Activated CD4-positive, alpha-beta T cell treated with anti-CD3 and anti-CD28 coated beads for 24 hours (primary cell): ENCODE data around the gene CRADD.
"Not testable (repeated sequence)": the region's sequence is repeated elsewhere in the genome, so short reads cannot be mapped to it uniquely, and the experiment has no call there.

Experiments
- DNase-seq, 2 donors: peaks; one replicate each; pipeline ENCODE4 v3.0.0-alpha.2; 2020; ENCODE audit warnings: low read depth in 2 of 2

CRADD gene

DNA sequence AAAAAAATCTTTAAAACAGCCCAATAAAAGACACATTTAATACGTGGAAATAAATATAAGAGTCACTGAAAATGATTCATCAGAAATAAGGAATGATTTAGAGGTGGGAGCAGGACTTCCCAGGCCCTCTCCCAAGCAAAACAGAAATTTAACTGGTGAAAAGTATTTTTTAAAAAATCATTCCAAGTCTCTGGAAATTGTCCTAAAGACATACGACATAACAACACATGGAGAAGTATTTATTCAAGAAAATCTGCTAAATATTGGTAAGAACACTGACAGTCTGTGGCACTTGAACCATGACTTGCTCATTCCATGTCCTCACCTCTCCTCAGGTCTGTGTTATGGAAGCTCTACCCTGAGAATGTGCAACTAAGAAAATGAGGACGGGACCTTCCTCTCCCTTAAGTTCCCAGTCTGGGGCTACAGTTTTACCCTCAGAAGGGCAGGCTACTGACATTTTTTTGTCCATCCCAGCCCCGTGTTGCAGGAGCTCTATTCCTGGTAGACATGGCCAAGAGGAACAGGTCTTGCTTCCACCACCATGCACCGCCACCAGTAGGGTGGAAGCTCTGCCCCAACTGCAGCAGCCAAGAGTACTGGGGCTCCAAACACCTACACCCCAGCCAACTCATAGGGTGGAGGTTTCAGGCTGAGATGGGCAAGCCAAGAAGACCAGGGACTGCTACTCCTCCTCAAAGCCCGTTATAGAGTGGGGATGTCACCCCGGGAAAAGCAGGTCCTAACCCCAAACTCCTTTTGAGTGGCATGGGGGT lies 193.0 kb downstream of the CRADD start:
- DNase-seq, result no peak

DNA sequence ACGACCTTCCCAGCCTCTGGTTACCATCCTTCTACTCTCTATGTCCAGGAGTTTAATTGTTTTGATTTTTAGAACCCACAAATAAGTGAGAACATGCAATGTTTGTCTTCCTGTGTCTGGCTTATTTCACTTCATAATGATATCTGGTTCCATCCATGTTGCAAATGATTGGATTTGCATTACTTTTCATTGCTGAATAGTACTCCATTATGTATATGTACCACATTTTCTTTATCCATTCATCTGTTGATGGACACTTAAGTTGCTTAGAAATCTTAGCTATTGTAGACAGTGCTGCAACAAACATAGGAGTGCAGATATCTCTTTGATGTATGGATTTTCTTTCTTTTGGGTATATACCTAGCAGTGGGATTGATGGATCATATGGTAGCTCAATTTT lies 194.4 kb downstream of the CRADD start:
- DNase-seq, result not testable (repeated sequence)

GRCh38 chr12:93873561-93873960 lies 196.4 kb downstream of the CRADD start:
- DNase-seq, result no peak

DNA sequence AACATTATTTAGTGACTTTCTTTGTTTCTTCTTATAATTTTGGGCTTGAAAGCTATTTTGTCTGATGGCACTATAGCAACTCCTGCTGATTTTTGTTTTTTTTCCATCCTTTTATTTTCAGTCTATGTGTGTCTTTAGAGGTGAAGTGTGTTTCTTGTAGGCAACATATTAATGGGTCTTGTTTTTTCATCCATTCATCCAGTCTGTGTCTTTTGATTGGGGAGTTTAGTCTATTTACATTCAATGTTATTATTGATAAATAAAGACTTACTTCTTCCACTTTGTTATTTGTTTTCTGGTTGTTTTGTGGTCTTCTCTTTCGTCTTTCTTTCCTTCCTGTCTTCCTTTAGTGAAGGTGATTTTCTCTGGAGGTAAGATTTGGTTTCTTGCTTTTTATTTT lies 198.0 kb downstream of the CRADD start:
- no peak for DNase-seq

DNA sequence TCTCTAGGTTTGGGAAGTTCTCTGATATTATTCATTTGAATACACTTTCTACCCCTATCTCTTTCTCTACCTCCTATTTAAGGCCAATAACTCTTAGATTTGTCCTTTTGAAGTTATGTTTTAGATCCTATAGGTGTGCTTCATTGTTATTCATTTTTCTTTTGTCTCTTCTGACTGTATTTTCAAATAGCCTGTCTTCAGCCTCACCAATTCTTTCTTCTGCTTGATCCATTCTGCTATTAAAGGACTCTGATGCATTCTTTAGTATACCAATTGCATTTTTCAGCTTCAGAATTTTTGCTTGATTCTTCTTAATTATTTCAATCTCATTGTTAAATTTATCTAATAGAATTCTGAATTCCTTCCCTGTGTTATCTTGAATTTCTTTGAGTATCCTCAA lies 199.2 kb downstream of the CRADD start:
- no peak for DNase-seq

DNA sequence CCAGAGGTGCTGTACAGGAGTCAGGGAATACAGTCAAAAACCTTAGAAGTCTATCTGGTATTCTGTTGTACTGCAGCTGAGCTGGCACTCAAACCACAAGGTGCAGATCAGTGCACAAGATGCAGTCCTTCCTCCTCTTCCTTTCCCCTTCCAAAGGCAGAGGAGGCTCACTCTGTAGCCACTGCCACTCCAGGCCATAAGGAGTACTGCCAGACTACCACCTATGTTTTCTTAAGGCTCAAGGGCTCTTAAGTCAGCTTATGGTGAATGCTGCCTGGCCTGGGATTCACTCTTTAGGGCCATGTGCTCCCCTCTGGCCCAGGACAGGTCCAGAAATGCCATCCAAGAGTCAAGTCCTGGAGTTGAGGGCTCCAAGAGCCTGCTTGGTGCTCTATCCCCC lies 200.3 kb downstream of the CRADD start:
- DNase-seq, result no peak

- DNase-seq, result no peak
Measured at GRCh38 chr12:93879476-93880421, 202.6 kb downstream of the CRADD start.

- no peak for DNase-seq
Measured at GRCh38 chr12:93880853-93881522, 203.8 kb downstream of the CRADD start.

- no peak for DNase-seq
Measured at GRCh38 chr12:93882763-93883162, 205.6 kb downstream of the CRADD start.

DNA sequence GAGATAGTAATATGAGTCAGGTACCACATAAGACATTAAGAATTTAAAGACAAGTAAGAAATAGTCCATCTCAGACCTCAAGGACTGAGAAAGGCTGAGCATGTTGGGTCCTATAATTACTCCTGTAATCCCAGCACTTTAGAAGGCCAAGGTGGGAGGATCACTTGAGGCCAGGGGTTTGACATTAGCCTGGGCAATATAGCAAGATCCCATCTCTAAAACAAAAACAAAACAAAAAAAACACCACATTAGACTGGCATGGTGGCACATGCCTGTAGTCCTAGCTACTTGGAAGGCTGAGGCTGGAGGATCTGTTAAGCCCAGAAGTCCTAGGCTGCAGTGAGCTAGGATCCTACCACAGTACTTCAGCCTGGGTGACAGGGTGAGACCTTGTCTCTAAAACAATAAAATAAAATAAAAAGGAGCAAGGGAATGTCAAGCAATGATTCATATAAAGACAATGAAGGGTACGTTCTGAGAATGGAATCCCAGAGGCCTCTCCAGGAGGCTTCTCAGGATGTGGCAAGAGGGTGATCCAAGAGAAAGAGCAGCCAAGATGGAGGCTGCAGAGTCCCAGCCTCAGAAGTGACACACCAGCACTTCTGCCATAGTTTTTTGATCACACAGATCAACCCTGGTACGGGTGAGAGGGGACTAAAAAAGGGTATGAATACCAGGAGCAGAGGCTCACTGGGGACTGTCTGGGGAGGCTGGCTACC lies 206.4 kb downstream of the CRADD start:
- DNase-seq, result no peak

GRCh38 chr12:93884794-93885460 lies 207.8 kb downstream of the CRADD start:
- no peak for DNase-seq

GRCh38 chr12:93885973-93886532 lies 208.9 kb downstream of the CRADD start:
- DNase-seq, result not testable (repeated sequence)

- DNase-seq, result no peak
Measured at GRCh38 chr12:93886533-93887511, 209.6 kb downstream of the CRADD start.

DNA sequence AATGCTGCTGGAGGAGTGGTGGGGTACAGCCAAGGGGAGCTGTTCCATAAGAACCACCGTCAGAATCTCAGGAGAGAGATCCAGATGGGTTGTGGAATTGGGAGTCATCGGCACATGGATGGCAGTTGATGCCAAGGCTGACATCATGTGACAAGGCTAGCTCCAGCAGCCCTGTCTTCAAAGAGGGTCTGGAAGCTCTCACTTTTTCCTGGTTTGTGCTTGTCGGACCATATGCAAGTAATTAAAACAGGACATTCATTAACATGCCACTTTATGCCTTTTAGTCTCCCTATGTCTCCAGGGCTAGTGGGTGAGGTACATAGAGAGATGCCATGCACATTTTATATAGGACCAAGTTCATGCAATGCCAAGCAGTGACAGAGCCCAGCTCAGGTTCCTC lies 211.8 kb downstream of the CRADD start:
- no peak for DNase-seq

- no peak for DNase-seq
Measured at GRCh38 chr12:93889516-93890212, 212.5 kb downstream of the CRADD start.

- no peak for DNase-seq
Measured at GRCh38 chr12:93892423-93893268, 215.5 kb downstream of the CRADD start.

- DNase-seq, result no peak
Measured at GRCh38 chr12:93894391-93895088, 217.4 kb downstream of the CRADD start.
